Panc1 (cell line): ENCODE measurements around the gene NIT1. TPM values are rescaled to one million over a fixed set of nuclear protein-coding genes. Genes with fewer than 3 reads are reported as not detected.

Source experiments
- ATAC-seq: fragments of 200-7000 bp; cut with Tn5 transposase; 2 replicates; pipeline ENCODE4 v1.9.1; 2020; ENCODE audit warnings: mild to moderate bottlenecking, moderate library complexity
- BruUV-seq: library from RNA; stranded (reverse); fragments of 400-500 nt; replicated peaks from 2 replicates; lab custom pipeline; 2021; lab: Mats Ljungman, UMichigan
- CTCF ChIA-PET: fragments of 300-600 bp; sonication (Branson Sonifier 250); formaldehyde crosslinking; loops from one replicate; lab custom pipeline; 2022; ENCODE audit warnings: antibody characterized with exemption; lab: Charles Lee
- POLR2A ChIA-PET: fragments of 300-600 bp; sonication (Branson Sonifier 250); formaldehyde crosslinking; loops from one replicate; lab custom pipeline; 2022; ENCODE audit warnings: antibody characterized with exemption; lab: Charles Lee
- DNase-seq: peaks from one replicate; pipeline ENCODE4 v3.0.0-alpha.2; 2010; ENCODE audit warnings: low read depth, low spot score
- H3K27ac ChIP-seq: 2 replicates; pipeline ENCODE4 v1.5.1; 2011; ENCODE audit warnings: mild to moderate bottlenecking, low read length, inconsistent platforms
- H3K27me3 ChIP-seq: fragments of 200-500 bp; sonication (Bioruptor generic); 2 replicates; pipeline ENCODE4 v1.6.0; 2014; ENCODE audit warnings: low read length, inconsistent platforms; ENCODE audit not compliant: control insufficient read depth, insufficient read depth
- H3K36me3 ChIP-seq: fragments of 200-500 bp; sonication (Bioruptor generic); 2 replicates; pipeline ENCODE4 v1.5.1; 2014; ENCODE audit warnings: inconsistent platforms, mild to moderate bottlenecking, low read length, moderate library complexity; ENCODE audit not compliant: control insufficient read depth, insufficient read depth
- H3K4me1 ChIP-seq: 2 replicates; pipeline ENCODE4 v1.5.1; 2011; ENCODE audit warnings: inconsistent platforms, mild to moderate bottlenecking, low read length, moderate library complexity; ENCODE audit not compliant: control insufficient read depth, insufficient read depth
- H3K4me3 ChIP-seq, 2 experiments: 2 replicates each; pipeline ENCODE4 v1.5.1; 2011 to 2012; ENCODE audit warnings: low read depth in 2 of 2, low read length in 2 of 2, mild to moderate bottlenecking in 2 of 2, inconsistent platforms in 1 of 2, moderate library complexity in 1 of 2
- H3K9me3 ChIP-seq: fragments of 200-500 bp; sonication (Bioruptor generic); 2 replicates; pipeline ENCODE4 v1.5.1; 2014; ENCODE audit warnings: low read depth, mild to moderate bottlenecking, inconsistent platforms, low read length, moderate library complexity; ENCODE audit not compliant: control insufficient read depth, insufficient read depth
- CTCF ChIP-seq: fragments of 450-650 bp; IDR thresholded peaks from 2 replicates; pipeline ENCODE4 v1.5.1; 2017; ENCODE audit warnings: mild to moderate bottlenecking
- POLR2AphosphoS5 ChIP-seq: IDR thresholded peaks from 2 replicates; pipeline ENCODE4 v1.6.1; 2012; ENCODE audit warnings: mild to moderate bottlenecking, low read depth, low read length, moderate library complexity
- REST ChIP-seq, 2 experiments: IDR thresholded peaks; 2 replicates each; pipeline ENCODE4 v1.6.1; 2011 to 2012; ENCODE audit warnings: low read depth in 2 of 2, control low read depth in 1 of 2, low read length in 1 of 2, mild to moderate bottlenecking in 1 of 2, moderate library complexity in 1 of 2; ENCODE audit not compliant: insufficient read depth in 1 of 2
- SIN3A ChIP-seq: IDR thresholded peaks from 2 replicates; pipeline ENCODE4 v1.6.1; 2012; ENCODE audit warnings: low read depth, mild to moderate bottlenecking, low read length, moderate library complexity, borderline replicate concordance; ENCODE audit not compliant: insufficient read depth
- TCF7L2 ChIP-seq: IDR thresholded peaks from 2 replicates; pipeline ENCODE4 v1.6.1; 2011; ENCODE audit warnings: mild to moderate bottlenecking, low read depth, low read length, inconsistent platforms
- in situ Hi-C: cut with HindIII; loops from 2 replicates; pipeline ENCODE4 v1.10.0; 2016; ENCODE audit warnings: low sequenced_read_pairs, low pct_unique_long_range_greater_than_20kb
- intact Hi-C: fragments of 100-400 bp; cut with micrococcal nuclease; formaldehyde crosslinking; loops from one replicate; pipeline ENCODE4 v1.10.0; 2022; ENCODE audit not compliant: unreplicated experiment
- total RNA-seq: library from RNA; stranded (reverse); gene quantifications from one replicate; pipeline ENCODE4 v1.2.1, GENCODE V29; 2021; ENCODE audit not compliant: unreplicated experiment

Gene NIT1
- total RNA-seq, 1 experiment from 2014 or later, result 31.3 TPM

GRCh38 chr1:161130266-161130665, 12.4 kb downstream of the NIT1 start:
- intact Hi-C loops (no loop called here), in situ Hi-C loops (no loop called here)
- Histone ChIP-seq H3K4me3 (no peak overlapping the region), H3K4me1 (peaks cover 14% of the 10 kb centered on the region), H3K27me3 (no peaks in the 10 kb centered on the region), H3K36me3 (peaks cover 16% of the 10 kb centered on the region), H3K27ac (0 out of 2 replicates have a peak overlapping the region, but pooled peaks have one; percentile 45), H3K9me3 (no peaks in the 10 kb centered on the region)
- POLR2A ChIA-PET, result no interaction called here
- TF ChIP-seq TCF7L2 (no peak), POLR2AphosphoS5 (no peak), SIN3A (no peak), REST (IDR thresholded peaks at IDR 0.05; ENCODE audit: insufficient read depth in 1 of 2, low read depth in 2 of 2, low read length in 1 of 2) (no peak), CTCF (no peak)
- DNase-seq, result no peak
- CTCF ChIA-PET, result no interaction called here
- ATAC-seq, result no peak
- no TSS peak for BruUV-seq

GRCh38 chr1:161131523-161132409, 13.9 kb downstream of the NIT1 start:
- peaks cover 16% of the 10 kb centered on the region for H3K36me3 ChIP-seq
- ATAC-seq (peak; percentile 22), DNase-seq (no peak)
- in situ Hi-C loops (no loop called here), intact Hi-C loops (no loop called here)
- POLR2A ChIA-PET, result interaction anchor here (0.5 to 1.4 kb wide), 4 partner anchors 19 to 1214 kb away, joined by 3 read pairs; no protein-coding TSS in a partner anchor
- TF ChIP-seq SIN3A (0 out of 2 replicates have a peak, but pooled peaks have one; percentile 7), TCF7L2 (no peak)
- no TSS peak for BruUV-seq
- peak overlapping the region; percentile 91 for H3K27ac ChIP-seq
- H3K27me3 ChIP-seq, result no peaks in the 10 kb centered on the region
- H3K9me3 ChIP-seq, result no peaks in the 10 kb centered on the region
- peak overlapping the region; percentile 96 to 99 for H3K4me3 ChIP-seq
- peaks cover 14% of the 10 kb centered on the region for H3K4me1 ChIP-seq
- CTCF ChIA-PET, result no interaction called here
